HS-5 (cell line): ENCODE data around the gene ZBTB46.
"Not testable (repeated sequence)": the region's sequence is repeated elsewhere in the genome, so short reads cannot be mapped to it uniquely, and the experiment has no call there.

Experiments
- DNase-seq: peaks from one replicate; pipeline ENCODE4 v3.0.0-alpha.2; 2012; ENCODE audit warnings: low read depth

The ZBTB46 gene

DNA sequence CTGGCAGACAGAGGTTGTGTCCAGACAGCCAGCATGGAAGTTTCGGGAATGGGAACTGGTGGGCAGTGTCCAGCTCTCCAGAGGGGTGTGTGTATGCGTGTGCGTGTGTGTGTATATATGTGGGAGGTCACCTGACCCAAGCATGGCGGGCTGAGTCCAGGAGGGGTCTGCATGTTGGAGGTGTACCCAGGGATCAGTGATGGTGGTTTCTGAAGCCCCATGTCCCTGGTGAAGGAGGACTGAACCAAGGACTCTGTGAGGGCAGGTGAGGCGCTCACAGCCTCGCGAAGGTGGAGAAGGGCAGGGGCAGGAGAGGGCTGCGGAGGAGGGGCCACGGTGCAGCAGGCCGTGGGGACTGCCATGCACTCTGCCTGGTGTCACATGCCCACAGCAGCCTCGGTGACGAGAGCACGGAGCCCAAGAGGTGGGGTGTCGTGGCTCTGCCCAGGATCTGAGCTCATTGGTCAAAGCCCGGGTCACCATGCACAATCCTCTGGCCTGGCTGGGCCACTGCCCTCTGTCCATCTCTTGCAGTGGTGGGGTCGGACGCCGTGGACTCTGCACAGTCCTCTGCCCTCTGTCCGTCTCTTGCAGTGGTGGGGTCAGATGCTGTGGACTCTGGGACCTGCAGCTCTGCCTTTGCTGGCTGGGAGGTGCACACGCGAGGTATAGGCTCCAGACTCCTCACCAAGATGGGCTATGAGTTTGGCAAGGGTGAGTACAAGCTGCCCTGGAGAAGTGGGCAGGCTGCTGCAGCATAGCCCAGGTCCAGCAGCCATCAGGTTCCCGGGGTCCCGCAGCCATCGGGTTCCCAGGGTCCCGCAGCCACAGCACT, 96.7 kb downstream of the ZBTB46 start:
- no peak for DNase-seq

DNA sequence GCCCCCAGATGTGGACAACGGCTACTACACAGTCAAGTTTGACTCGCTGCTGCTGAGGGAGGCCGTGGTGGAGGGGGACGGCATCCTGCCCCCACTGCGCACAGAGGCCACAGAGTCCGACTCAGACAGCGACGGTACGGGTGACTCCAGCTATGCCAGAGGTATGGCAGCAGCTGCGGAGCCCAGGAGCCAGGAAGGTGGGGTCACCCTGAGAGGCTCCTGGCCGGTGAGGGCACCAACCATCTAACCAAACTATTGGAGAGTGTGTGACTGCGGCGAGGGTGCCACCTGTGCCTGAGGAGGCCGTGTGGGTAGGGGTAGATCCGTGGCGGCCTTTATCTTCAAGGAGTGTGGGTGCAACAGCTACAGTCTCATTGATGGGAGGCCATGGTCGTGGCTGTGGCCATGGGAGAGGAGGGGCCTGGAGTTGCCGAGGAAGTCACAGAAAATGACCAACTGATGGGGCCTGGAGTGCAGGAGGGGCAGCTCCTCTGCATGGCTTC, 97.4 kb downstream of the ZBTB46 start:
- no peak for DNase-seq

DNA sequence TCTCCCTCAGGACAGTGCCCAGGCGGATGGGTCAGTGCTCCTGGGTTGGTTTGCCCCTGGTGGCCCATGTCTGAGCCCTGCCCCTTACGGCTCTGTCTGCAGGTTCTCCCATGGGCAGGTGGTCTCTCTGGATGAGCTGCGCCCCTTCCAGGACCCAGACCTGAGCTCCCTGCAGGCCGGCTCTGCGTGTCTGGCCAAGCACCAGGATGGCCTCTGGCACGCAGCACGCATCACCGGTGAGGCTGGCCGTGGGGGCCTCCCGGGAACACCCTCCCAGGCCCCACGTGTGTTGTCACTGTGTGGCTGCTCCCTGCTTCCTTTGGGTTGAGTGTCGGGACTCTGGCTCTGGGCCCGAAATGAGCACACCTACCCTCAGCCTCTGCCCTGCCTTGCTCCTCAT, 97.9 kb downstream of the ZBTB46 start:
- no peak for DNase-seq

DNA sequence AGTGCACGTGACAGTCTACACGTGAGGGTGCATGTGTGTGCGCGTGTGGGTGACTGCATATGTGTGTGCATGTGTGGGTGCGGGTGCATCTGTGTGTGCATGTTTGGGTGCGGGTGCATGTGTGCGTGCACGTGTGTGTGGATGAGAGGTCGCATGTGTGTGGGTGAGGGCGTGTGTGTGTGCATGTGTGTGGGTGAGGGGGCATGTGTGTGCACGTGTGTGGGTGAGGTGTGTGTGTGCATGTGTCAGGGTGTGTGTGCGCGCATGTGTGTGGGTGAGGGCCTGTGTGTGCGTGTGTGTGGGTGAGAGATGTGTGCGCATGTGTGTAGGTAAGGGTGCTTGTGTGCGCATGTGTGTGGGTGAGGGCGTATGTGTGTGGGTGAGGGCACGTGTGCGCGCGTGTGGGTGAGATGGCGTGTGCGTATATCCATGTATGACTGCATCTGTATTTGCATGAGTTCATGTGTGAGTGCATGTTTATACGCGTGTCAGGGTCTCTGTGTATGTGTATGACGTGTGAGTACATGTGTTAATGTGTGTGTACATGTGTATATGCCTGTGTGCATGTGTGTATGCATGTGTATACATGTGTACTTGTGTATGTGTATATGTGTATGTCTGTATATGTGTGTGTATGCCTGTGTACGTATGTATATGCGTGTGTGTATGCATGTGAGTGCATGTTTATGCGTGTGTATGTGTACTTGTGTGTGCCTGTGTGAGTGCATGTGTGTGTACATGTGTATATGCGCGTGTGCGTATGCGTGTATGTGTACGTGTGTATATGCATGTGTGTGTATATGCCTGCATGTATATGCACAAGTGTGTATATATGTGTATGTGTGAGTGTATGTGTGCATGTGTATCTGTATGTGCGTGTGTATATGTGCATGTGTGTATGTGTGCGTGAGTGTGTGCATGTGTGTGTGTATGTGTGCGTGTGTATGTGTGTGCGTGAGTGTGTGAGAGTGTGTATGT, 98.7 kb downstream of the ZBTB46 start:
- no peak for DNase-seq

DNA sequence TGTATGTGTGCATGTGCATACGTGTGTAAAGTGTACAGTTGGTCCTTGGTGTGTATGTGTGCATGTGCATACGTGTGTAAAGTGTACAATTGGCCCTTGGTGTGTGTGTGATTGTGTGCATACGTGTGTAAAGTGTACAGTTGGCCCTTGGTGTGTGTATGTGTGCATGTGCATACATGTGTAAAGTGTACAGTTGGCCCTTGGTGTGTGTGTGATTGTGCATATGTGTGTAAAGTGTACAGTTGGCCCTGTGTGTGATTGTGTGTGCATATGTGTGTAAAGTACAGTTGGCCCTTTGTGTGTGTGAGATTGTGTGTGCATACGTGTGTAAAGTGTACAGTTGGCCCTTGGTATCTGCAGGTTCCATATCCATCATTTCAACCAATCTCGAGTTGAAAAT, 99.7 kb downstream of the ZBTB46 start:
- no peak for DNase-seq

DNA sequence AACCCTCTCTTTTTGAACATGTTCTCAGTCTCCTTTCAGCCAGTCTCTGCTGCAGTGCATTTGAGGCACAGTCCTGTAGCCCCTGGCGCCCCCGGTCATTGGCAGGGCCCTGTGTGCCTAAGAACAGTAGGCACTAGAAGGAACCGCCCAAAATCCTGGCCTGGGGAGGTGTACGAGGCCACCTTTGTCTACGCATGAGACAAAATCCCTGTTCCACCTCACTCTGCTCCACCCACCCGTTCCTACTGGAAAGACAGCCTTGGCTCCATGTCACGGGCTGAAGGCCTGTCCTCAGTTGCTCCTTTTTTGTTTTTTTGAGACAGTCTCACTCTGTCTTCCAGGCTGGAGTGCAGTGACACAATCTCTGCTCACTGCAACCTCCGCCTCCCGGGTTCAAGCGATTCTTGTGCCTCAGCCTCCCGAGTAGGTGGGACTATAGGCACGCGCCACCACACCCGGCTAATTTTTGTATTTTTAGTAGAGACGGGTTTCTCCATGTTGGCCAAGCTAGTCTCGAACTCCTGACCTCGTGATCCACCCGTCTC, 100.8 kb downstream of the ZBTB46 start:
- not testable (repeated sequence) for DNase-seq

DNA sequence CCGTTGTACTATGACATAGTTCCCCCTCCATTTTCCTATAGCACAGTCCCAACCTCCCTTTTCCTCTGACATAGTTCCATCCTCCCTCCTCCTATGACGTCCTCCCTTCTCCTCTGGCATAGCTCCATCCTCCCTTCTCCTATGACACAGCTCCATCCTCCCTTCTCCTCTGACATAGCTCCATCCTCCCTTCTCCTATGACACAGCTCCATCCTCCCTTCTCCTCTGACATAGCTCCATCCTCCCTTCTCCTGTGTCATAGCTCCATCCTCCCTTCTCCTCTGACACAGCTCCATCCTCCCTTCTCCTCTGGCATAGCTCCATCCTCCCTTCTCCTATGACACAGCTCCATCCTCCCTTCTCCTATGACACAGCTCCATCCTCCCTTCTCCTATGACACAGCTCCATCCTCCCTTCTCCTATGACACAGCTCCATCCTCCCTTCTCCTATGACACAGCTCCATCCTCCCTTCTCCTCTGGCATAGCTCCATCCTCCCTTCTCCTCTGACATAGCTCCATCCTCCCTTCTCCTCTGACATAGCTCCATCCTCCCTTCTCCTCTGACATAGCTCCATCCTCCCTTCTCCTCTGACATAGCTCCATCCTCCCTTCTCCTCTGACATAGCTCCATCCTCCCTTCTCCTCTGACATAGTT, 108.0 kb downstream of the ZBTB46 start:
- DNase-seq, result not testable (repeated sequence)

DNA sequence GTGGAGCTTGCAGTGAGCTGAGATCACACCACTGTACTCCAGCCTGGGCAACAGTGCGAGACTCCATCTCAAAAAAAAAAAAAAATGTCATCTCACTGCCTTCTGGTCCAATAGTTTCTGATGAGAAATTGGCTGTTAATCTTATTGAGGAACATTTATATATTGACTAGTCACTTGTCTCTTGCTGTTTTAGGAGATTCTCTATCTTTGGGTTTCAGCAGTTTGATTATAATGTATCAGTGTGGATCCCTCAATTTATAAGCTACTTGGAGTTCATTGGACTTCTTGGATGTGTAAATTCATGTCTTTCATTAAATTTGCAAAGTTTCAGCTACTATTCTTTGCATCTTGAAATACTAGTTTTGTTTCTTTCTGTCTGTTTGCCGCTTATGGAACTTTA, 112.1 kb downstream of the ZBTB46 start:
- DNase-seq, result no peak

DNA sequence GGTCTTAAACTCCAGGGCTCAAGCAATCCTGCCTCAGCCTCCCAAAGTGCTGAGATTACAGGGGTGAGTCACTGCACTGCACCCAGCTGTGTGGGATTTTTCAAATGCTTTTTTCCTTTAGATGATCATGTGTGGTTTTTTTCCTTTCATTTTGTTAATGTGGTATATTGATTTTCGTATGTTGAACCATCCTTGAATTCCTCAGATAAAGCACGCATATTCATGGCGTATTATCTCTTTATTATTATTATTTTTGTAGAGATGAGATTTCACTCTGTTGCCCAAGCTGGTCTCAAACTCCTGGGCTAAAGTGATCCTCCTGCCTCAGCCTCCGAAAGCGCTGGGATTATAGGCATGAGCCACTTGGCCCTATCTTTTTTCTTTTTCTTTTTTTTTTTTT, 116.2 kb downstream of the ZBTB46 start:
- no peak for DNase-seq

DNA sequence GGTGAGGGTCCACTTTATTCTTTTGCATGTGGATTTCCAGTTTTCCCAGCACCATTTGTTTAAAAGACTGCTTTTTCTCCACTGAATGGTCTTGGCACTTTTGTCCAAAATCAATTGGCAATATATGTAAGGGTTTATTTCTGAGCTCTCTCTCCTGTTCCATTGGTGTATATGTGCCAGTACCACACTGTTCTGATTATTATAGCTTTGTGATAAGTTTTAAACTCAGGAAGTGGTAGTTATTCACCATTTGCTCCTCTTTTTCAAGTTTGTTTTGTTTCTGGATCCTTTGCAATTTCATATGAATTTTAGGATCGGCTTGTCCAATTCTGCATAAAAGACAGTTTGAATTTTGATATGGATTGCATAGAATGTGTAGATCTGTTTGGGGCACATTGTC, 118.9 kb downstream of the ZBTB46 start:
- no peak for DNase-seq

DNA sequence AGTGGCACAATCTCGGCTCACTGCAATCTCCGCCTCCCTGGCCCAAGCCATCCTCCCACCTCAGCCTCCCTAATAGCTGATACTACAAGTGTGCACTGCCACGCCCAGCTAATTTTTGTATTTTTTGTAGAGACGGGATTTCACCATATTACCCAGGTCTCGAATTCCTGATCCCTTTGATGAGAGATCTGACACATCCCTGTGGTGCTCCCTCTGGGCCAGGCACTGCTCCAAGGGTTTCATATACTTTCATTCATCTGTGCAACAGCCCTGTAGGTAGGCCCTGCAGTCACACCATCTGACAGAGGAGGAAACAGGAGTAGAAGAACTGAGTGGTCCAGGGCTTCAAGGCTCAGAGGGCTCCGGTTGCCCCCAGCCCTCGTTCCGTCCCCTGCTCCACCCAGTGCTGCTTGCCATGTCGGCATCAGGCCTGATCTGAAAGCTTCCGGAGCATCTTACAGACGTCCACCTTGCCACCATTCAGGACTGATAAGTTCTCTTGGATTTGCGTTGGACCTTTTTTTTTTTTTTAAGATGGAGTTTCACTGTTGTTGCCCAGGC, 119.9 kb downstream of the ZBTB46 start:
- DNase-seq, result no peak

DNA sequence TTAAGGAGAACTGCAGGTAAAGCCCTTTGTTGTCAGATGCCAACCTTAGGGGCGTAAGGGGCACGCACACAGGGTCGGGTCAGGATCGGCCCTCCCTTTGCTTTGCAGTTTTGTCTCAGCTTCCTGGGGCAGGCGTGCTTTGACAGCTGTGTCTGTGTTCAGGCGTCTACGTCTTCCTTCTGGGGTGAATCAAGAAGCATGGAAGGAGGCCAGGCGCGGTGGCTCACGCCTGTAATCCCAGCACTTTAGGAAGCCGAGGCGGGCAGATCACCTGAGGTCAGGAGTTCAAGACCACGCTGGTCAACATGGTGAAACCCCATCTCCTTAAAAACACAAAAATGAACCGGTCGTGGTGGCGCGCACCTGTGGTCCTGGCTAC, 121.9 kb downstream of the ZBTB46 start:
- no peak for DNase-seq

DNA sequence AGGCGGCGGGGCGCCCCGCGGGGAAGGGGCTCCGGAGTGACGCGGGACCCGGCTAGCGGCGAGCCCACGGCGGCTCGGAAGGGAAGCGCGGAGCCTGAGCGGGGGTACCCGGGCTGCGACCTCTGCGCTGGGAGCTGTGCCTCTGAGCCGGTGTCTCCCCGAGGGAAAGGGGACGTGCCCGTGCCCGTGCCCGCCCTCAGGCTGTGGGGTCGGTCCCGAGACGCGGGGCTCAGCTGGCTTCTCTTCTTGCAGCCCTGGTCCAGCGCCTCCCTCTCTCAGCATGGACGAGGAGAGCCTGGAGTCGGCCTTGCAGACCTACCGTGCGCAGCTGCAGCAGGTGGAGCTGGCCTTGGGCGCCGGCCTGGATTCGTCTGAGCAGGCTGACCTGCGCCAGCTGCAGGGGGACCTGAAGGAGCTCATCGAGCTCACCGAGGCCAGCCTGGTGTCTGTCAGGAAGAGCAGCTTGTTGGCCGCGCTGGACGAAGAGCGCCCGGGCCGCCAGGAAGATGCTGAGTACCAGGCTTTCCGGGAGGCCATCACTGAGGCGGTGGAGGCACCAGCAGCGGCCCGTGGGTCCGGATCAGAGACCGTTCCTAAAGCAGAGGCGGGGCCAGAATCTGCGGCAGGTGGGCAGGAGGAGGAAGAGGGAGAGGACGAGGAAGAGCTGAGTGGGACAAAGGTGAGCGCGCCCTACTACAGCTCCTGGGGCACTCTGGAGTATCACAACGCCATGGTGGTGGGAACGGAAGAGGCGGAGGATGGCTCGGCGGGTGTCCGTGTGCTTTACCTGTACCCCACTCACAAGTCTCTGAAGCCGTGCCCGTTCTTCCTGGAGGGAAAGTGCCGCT, 122.5 kb downstream of the ZBTB46 start:
- DNase-seq, result no peak

DNA sequence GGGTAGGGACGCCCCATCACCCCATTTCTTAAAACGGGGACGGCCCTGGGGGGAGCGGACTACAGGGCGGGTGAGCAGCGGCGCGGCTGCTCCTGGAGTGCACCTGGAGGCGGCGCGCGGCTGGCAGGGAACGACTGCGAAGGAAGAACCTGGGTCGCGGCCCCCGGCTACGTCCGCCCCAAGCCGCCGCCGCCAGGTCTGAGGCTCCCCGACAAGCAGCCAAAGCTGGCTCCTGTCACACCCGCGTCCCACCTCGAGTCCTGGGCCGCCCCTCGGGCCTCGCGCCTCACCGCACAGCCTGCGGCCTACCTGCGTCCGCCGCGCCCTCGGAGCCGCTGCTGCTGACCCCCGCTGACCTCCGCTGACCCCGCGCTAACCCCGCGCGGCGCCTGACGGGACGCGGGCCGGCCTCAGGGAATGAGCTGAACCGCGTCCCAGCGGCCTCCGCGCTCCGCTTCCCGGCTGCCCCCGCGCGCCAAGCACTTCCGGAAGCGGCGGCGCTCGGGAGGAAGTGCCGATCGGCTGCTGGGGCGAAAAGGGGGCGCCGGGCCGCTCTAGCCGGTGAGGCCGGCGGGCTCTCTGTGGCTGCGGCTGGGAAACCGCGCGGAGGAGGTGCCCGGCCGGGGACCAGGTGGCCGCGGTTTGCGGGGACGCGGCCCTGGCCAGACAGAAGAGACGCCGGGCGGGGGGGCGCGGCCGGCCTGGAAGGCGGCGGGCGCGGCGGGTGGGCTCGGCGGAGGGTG, 123.3 kb downstream of the ZBTB46 start, which contains the start of the genes ARFRP1 and ZGPAT:
ARFRP1 (minus strand) TSS at position 419 of the 743 bp plus-strand sequence. CDS start 885 bp downstream, outside the sequence.
ZGPAT (plus strand) TSS at position 482 of the 743 bp plus-strand sequence. CDS start 542 bp downstream, outside the sequence.
- peak; percentile 47 for DNase-seq

DNA sequence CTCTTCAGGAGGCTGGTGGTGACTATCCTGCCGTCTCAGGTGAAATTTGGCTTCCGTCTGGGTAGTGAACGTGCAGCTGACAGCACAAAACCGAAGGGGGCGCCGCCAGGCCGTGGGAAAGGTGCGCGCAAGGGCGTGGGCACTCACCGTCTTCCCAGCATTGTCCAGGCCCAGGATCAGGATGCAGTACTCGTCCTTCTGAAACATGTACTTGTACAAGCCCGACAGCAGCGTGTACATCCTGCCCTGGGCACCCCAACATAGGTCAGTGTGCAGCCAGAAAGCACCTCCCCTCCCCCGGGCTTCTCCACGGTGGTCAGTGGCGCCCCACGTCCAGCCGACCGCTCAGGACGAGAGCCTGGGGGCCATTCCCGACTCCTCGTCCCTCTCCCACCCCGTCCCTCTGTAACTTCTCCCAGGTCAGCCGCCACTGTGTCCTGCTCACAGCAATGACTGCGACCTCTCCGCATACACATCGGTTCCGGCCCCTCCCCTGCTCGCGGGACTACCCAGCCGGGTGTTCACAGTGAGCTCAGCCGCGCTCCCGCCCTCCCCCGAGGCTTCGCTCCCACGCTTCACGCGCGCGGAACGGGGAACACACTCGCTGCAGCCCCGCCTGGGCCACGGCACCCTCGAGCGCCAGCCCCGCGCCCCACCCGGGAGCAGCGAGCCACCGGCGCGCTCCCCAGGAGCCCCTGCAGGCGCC, 124.1 kb downstream of the ZBTB46 start:
- DNase-seq, result no peak

DNA sequence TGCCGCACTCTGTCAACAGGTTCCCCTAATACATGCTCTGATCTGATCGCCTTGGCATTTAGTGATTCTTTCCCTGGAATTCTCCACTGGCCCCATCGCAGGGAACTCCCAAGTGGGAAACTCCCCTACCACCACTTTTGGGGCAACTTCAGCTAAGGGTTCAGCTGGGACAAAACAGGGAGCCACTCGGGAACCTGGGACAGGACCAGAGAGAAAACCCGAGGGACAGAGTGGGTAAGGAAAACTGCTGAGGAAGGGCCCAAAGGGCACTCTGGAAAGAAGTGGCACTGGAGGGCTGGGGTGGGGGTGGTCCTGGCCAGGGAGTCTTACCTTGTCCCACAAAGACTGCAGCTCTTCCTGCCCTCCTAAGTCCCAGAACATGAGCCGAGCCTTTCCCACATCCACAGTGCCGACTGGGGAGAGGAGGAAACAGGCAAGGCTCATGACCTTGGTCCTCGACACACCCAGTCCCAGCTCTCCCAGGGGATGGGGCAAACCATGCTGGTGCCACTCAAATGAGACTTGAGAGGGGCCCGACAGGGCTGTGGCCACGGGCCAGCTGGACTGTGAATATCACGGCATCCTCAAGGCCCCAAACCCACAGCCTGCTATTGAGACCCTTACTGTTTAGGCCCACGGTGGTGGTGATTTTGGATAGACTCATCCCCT, 124.9 kb downstream of the ZBTB46 start:
- DNase-seq, result no peak

DNA sequence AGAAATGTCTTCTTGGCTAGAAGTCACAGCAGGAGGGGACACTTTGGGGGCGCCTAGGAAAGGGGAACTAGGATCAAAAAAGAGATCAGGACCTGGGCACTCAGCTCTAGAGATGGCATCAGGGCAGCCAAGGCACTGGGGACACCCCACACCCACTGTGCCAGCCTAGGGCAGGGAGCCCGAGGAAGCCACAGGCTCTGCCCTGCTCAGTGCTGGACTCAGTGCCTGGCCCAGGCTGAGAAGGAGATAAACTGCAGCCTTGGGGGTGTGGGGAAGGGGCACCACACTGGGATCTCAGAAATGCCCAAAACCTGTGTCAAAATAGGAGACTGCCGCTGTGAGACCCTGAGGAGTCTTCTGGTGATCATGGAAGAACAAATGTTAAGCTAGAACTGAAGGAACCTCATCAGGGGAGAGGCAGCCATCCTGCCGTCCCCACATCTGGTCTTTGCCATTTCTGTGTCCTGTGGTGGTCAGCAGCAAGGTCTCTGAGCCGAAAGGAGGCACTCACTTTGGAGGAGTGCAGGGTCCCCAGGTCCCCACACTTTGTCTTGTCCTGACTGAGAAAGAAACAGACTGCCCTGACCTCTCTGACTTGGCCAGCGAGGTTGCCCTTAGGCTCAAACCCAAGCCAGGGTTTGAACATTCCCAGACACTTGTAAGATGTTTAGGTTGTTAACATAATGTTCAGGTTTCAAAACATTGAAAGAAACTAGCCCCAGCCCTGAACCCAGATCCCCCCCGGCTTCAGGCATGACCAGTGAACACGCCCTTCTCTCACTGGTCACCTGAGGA, 125.6 kb downstream of the ZBTB46 start:
- no peak for DNase-seq

DNA sequence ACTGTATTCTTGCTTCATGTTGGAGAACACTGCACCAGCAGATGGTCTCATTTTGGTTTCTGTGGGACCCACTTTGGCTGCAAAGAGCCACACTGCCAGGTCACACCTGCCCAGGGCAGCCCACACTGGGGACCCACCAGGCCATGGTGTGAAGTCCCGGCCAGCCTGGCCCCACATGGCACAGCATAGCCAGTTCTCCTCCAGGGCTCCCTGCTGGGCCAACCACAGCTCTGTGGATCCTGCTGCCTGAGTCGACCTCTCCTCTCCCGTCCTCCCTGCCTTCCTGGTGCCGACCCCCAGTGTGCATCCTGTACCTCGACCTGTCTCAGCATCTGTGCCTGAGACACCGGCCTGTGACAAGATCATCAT, 126.3 kb downstream of the ZBTB46 start:
- no peak for DNase-seq
